Spleen (tissue), 7 donors: ENCODE measurements around the gene SCARB1.

Experiments used
- CTCF ChIP-seq, 11 experiments: fragments of 200-600 bp in 7 of 11; fragments of 450-650 bp in 4 of 11; sonication (generic) in 4 of 11; IDR thresholded peaks in 8 of 11; conservative IDR thresholded peaks in 3 of 11; 1 replicate in 7 of 11; 2 replicates in 4 of 11; pipeline versions ENCODE4 v1.4.0 to v1.8.0; 2016 to 2021; ENCODE audit warnings: antibody characterized with exemption in 11 of 11, inconsistent platforms in 4 of 11, mild to moderate bottlenecking in 1 of 11
- POLR2A ChIP-seq, 3 donors: fragments of 450-650 bp; IDR thresholded peaks; one replicate each; pipeline ENCODE4 v1.5.1; 2017; ENCODE audit warnings: antibody characterized with exemption in 3 of 3, mild to moderate bottlenecking in 1 of 3
- POLR2AphosphoS5 ChIP-seq, 3 donors: sonication (generic); formaldehyde crosslinking; IDR thresholded peaks; one replicate each; pipeline ENCODE4 v1.5.1; 2017; ENCODE audit warnings: antibody characterized with exemption in 3 of 3
- donor health status: DM: no; HTN: no; CAD: no; lungs with moderate emphysema.
- donor health status: DM: no; HTN: no; CAD: no.
- donor health status: DM: no; HTN: no; CAD: no.

DNA sequence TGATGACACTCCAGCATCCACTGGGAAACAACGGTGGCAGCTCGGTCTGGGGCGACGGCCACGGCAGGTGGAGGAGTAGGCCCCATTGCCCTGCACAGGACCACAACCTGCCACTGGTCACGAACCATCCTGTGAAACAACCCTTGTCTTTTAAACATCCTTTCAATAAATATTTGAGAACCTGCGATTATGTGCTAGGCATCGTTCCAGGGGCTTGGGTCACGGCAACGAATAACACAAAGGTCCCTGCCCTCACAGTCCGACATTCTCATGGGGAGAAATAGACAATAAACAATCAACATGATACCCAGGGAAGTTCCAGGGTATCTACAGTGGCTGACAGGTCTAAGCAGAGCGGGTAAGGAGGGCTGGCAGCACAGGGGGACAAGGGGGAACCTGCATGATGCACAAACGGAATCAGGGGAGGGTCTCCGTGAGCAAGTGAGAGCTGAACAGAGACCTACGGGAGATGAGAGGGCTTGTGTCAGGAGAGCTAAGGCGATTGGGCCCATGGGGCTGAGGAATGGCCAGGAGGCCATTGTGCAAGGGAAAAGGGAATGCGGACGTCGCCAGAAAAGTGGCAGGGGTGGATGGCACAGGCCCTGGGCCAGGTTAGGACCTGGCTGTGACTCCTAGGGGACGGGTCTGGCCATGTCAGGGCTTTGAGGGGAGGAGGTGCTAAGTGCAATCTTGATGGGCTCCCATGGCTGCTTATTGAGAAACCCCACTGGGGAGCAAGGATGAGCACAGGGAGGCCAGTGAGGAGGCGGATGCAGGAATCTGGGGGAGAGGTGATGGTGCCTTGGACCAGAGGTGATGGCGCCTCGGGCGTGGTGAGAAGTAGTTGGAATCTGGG is 9.7 kb downstream of the SCARB1 start:
- no peak for TF ChIP-seq CTCF (IDR thresholded peaks at IDR 0.05 in 8 of 11, conservative IDR thresholded peaks at IDR 0.05 in 3 of 11)
- TF ChIP-seq POLR2A (IDR thresholded peaks at IDR 0.05), result no peak
- no peak for TF ChIP-seq POLR2AphosphoS5 (IDR thresholded peaks at IDR 0.05)
